Mucosa of descending colon (tissue), 3 donors: ENCODE measurements around the gene SPATS2. TPM values are rescaled to one million over a fixed set of nuclear protein-coding genes. Genes with fewer than 3 reads are reported as not detected.

ENCODE experiments used
- ATAC-seq: fragments of 200-7000 bp; cut with Tn5 transposase; one replicate; pipeline ENCODE4 v1.9.1; 2020; ENCODE audit warnings: mild to moderate bottlenecking, moderate library complexity
- DNase-seq, 3 donors: peaks; one replicate each; pipeline ENCODE4 v3.0.0-alpha.2; 2020
- H3K36me3 ChIP-seq: fragments of 200-600 bp; one replicate; pipeline ENCODE4 v1.8.0; 2021; ENCODE audit warnings: low read depth, mild to moderate bottlenecking
- H3K4me1 ChIP-seq: fragments of 200-600 bp; one replicate; pipeline ENCODE4 v1.8.0; 2021; ENCODE audit warnings: low read depth, mild to moderate bottlenecking
- H3K4me3 ChIP-seq: fragments of 200-600 bp; one replicate; pipeline ENCODE4 v1.8.0; 2021; ENCODE audit warnings: mild to moderate bottlenecking
- H3K9me3 ChIP-seq: fragments of 200-600 bp; one replicate; pipeline ENCODE4 v1.8.0; 2021; ENCODE audit warnings: mild to moderate bottlenecking
- CTCF ChIP-seq: fragments of 200-600 bp; IDR thresholded peaks from one replicate; pipeline ENCODE4 v1.8.0; 2022; ENCODE audit warnings: antibody characterized with exemption, mild to moderate bottlenecking
- intact Hi-C, 2 donors: fragments of 100-400 bp; cut with DNase I in 1 of 2; cut with micrococcal nuclease in 1 of 2; formaldehyde crosslinking; loops; one replicate each; pipeline versions ENCODE4 v1.11.0 to v1.11.1; 2022; cut with DNase I, micrococcal nuclease
- total RNA-seq, 3 donors: library from RNA; stranded (reverse); fragmentation: NEBNext Ultra II Directional in 2 of 3; extraction: Animal tissue kit (Norgen Biotek cat#: 25700) in 2 of 3; gene quantifications; one replicate each; pipeline versions ENCODE4 v1.2.1 to v1.2.4, GENCODE V29; 2021 to 2023
- donor health status: DM: no; HTN: no; CAD: no; lungs with moderate emphysema.
- donor health status: DM: no; HTN: no; CAD: no.
- donor health status: DM: no; HTN: yes; CAD: no.

SPATS2 gene
- total RNA-seq, 3 donors from 2014 or later: 15.0 to 19.8 (median 18.3) TPM

DNA sequence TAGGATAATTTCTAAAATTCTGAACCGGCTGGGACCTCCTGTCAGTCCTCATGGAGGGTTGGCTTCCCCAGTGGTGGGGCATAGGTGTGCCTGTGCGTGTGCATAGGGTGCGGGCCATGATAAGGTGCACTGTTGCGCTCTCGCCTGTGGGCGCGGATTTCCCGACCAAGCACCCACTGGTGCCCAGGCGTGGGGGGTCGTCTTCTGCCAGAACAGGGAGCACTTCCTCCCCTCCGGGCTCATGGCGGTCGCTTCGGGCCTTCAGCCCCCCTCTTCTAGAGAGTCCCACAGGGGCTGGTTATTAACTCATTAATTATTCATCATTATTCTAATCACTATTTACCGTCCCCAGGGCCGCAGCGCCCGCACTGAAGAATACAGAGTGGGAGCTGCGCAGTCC is 33.0 kb upstream of the SPATS2 start:
- ATAC-seq (no peak), DNase-seq (no peak)
- Histone ChIP-seq H3K4me3 (no peak overlapping the region), H3K9me3 (no peaks in the 10 kb centered on the region), H3K4me1 (peaks cover 24% of the 10 kb centered on the region), H3K36me3 (no peaks in the 10 kb centered on the region)
- intact Hi-C loops: loop anchor here in 1 of 2 donors (10.0 kb wide), 1 partner anchor 49 kb away; no protein-coding TSS in a partner anchor
- TF ChIP-seq CTCF: no peak

DNA sequence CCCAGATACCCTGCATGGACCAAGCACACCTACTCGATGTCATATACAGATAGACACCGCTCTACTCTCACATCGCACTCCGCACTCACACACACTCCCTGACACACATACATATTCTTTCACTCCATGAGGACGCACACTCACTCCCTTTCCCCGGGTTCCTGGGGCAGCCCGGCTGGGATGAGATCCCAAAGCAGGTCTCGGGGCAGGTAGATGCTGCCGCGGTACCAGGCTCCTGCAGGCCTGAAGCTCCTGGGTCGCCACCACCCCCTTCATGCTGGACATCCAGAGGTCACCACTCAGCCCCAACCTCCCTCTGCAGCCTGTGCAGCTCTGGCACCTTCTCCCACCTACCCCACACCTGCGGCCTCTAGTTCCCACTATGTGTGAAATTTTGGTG is 32.6 kb upstream of the SPATS2 start:
- intact Hi-C loops: loop anchor here in 1 of 2 donors (10.0 kb wide), 1 partner anchor 50 kb away; no protein-coding TSS in a partner anchor
- no peak for TF ChIP-seq CTCF

DNA sequence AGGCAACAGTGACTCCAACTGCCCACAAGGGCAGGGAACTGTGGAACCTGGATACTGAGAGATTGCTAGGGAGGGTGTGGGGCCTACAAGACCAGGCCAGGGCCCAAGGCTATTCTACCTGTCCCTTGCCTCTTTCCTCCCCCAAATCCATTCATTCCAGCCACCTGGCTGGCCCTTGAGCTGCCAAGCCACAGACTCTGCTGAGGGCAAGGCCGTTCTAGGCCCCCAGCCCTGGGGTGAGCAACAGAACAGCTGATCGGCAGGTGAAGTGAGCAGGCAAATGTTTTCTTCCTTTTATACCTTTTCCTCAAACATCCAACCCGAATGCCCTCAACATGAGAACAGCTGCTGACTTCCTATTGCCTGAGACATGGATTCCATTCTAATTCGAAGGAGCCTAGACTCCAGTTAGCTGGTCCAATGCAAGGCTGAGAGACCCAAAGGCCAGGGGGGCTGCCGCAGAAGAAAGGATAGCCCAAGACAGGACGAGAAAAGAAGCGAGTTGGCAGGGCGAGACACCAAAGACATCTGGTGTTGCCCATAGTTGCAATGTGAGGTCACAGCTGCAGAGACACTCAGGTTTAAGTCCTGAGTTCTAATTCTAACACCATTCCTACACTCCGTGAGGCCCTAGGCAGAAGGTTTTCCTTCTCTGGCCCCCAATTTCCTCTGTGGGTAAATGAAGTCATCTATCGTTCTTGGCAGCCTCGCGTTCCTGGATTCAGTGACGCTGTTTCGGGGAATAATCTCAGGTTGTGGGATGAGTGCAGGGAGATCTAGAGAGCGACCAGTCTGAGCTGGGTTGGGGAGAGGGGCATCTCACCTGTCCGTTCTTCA is 31.9 kb upstream of the SPATS2 start:
- TF ChIP-seq CTCF: no peak
- intact Hi-C loops: loop anchor here in 1 of 2 donors (10.0 kb wide), 1 partner anchor 51 kb away; no protein-coding TSS in a partner anchor
- Histone ChIP-seq H3K9me3 (no peaks in the 10 kb centered on the region), H3K36me3 (no peaks in the 10 kb centered on the region), H3K4me3 (no peak overlapping the region), H3K4me1 (peaks cover 25% of the 10 kb centered on the region)
- ATAC-seq (no peak), DNase-seq (no peak)

More for the DNA sequence above, 32.6 kb upstream of the SPATS2 start:
- ATAC-seq (no peak), DNase-seq (no peak)
- H3K36me3 ChIP-seq: no peaks in the 10 kb centered on the region
- no peak overlapping the region for H3K4me3 ChIP-seq
- peaks cover 25% of the 10 kb centered on the region for H3K4me1 ChIP-seq
- H3K9me3 ChIP-seq: no peaks in the 10 kb centered on the region

GRCh38 chr12:49335955-49336644 is 31.2 kb upstream of the SPATS2 start:
- Histone ChIP-seq H3K9me3 (no peaks in the 10 kb centered on the region), H3K36me3 (no peaks in the 10 kb centered on the region), H3K4me3 (no peak overlapping the region), H3K4me1 (peaks cover 25% of the 10 kb centered on the region)
- intact Hi-C loops: loop anchor here in 1 of 2 donors (10.0 kb wide), 1 partner anchor 51 kb away; no protein-coding TSS in a partner anchor
- ATAC-seq (no peak), DNase-seq (no peak)
- no peak for TF ChIP-seq CTCF

DNA sequence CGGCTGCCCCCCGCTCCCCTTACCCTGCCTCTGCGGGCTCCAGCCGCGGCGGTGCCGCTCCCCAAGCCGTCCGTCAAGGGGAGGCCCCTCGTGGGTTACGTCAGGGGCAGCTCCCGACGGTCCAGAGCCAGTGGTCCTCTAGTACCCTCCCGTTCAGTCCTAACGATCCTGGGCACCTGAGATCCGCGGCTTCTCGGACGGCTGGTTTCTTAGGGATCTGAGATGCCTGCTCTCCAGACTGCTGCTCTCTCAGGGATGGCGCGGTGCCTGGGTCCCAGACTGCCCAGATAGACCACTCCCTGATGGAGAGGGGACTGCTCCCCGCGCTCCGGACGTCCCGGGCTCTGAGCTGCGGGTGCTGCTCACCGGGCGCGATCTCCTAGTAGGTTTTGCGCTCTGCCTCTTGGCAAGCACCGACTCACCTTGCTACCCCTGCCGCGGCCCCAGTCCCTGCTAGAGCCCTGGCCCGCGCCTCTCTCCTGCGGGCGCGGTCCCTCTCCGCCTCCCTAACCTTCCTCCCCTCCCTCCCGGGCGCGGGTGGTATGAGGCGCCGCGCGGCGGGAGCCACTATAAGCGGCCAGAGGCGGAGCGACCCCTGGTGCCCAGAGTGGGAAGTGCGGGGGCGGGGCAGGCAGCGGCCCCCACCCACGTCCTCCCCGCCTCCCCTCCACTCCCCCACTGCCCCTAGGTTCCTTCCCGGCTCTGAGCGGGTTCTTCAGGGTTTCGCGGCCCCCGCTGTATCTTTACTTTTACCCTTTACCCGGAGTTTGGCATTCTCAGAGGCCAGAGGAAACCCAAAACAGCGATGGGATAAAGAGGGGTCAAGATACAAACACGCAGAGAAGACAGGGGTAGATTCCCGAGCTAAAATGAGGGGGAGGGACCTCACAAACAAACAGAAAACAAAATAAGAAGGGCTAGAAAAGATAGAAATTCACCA is 30.3 kb upstream of the SPATS2 start, which contains the start of gene C1QL4:
TSS of gene C1QL4 (minus strand) at position 544 of the 940 bp plus-strand sequence. CDS start 711 bp downstream, outside the sequence.
- no peak within 1 kb of the TSS for H3K4me3 ChIP-seq
- intact Hi-C loops: loop anchor here in 1 of 2 donors (10.0 kb wide), 1 partner anchor 52 kb away; no protein-coding TSS in a partner anchor

More for the DNA sequence above, 30.3 kb upstream of the SPATS2 start, which contains the start of gene C1QL4:
- H3K9me3 ChIP-seq: no peaks in the 10 kb centered on the region
- peaks cover 18% of the 10 kb centered on the region for H3K4me1 ChIP-seq
- ATAC-seq (peak; percentile 93), DNase-seq (peak; percentile 81 to 93 (median 91))
- H3K36me3 ChIP-seq: no peaks in the 10 kb centered on the region
- peak; percentile 97 for TF ChIP-seq CTCF
